Thymus (tissue), 11 donors: ENCODE measurements around the gene KDM4F. TPM values are rescaled to one million over a fixed set of nuclear protein-coding genes. Genes with fewer than 3 reads are reported as not detected.

Experiments
- DNase-seq, 9 donors: peaks; one replicate each; pipeline ENCODE4 v3.0.0-alpha.2; 2013; ENCODE audit warnings: low spot score in 9 of 9, low read depth in 6 of 9, missing footprints in 1 of 9
- H3K27ac ChIP-seq, 2 donors: one replicate each; pipeline ENCODE4 v1.5.1; 2013; ENCODE audit warnings: control low read depth in 1 of 2, low read depth in 1 of 2, low read length in 1 of 2, mild to moderate bottlenecking in 1 of 2, moderate library complexity in 1 of 2
- H3K27me3 ChIP-seq, 2 donors: one replicate each; pipeline ENCODE4 v1.5.1; 2013; ENCODE audit warnings: low read length in 1 of 2; ENCODE audit not compliant: control insufficient read depth in 2 of 2, insufficient read depth in 1 of 2
- H3K36me3 ChIP-seq, 2 donors: one replicate each; pipeline ENCODE4 v1.5.1; 2013; ENCODE audit warnings: low read length in 1 of 2, mild to moderate bottlenecking in 1 of 2, moderate library complexity in 1 of 2; ENCODE audit not compliant: control insufficient read depth in 2 of 2, insufficient read depth in 2 of 2
- H3K4me1 ChIP-seq, 2 donors: one replicate each; pipeline ENCODE4 v1.5.1; 2013; ENCODE audit warnings: low read length in 2 of 2; ENCODE audit not compliant: control insufficient read depth in 2 of 2, insufficient read depth in 2 of 2
- H3K4me3 ChIP-seq, 2 donors: one replicate each; pipeline ENCODE4 v1.5.1; 2013; ENCODE audit warnings: low read length in 2 of 2, control low read depth in 1 of 2, mild to moderate bottlenecking in 1 of 2
- H3K9me3 ChIP-seq, 2 donors: one replicate each; pipeline ENCODE4 v1.5.1; 2013; ENCODE audit warnings: low read length in 1 of 2, mild to moderate bottlenecking in 1 of 2; ENCODE audit not compliant: control insufficient read depth in 2 of 2, insufficient read depth in 1 of 2
- WGBS: extraction: QIAGEN DNeasy Blood & Tissue Kit; methylation state at CpG from one replicate; pipeline ENCODE4 v1.1.7; 2013; 5-methylcytosine and 5-hydroxymethylcytosine counted together
- polyA plus RNA-seq: library from polyadenylated mRNA; stranded (reverse); fragments of 200-250 nt; gene quantifications from one replicate; pipeline ENCODE4 v1.2.3, GENCODE V29; 2013
- total RNA-seq: library from RNA; stranded (reverse); fragments of 120-200 nt; gene quantifications from one replicate; pipeline ENCODE4 v1.2.4, GENCODE V29; 2013
- donor health status: healthy.

The KDM4F gene
- total and polyA plus RNA-seq, 2 donors: not detected

DNA sequence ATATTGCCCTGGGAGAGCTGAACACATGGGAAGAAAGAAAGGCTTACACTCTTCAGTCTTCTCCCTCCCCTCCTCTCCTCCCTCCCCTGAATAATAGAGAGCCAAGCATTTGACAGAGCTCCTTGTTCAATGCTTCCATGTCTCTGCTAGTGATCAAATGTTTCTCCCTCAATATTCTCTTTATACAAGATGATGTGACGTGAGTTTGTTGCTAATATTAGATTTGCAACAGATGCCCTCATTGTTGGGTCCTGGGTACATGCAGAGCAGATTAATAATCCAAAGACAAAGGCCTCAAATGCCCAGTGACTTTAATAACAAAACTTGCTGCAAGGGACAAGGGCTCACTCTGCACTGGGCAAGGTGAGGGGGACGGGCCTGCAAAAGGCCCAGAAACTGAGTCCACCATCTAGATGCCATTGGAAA is 33.4 kb downstream of the KDM4F start:
- DNase-seq: no peak
- H3K4me1 ChIP-seq: peaks cover 8 to 17% of the 10 kb centered on the region in 2 donors
- no peaks in the 10 kb centered on the region for H3K9me3 ChIP-seq
- WGBS: 94% methylated on average over 2 of the region's 2 CpGs
- H3K27me3 ChIP-seq: no peaks in the 10 kb centered on the region
- H3K27ac ChIP-seq: no peak overlapping the region
- H3K36me3 ChIP-seq: no peaks in the 10 kb centered on the region
- no peak overlapping the region for H3K4me3 ChIP-seq

DNA sequence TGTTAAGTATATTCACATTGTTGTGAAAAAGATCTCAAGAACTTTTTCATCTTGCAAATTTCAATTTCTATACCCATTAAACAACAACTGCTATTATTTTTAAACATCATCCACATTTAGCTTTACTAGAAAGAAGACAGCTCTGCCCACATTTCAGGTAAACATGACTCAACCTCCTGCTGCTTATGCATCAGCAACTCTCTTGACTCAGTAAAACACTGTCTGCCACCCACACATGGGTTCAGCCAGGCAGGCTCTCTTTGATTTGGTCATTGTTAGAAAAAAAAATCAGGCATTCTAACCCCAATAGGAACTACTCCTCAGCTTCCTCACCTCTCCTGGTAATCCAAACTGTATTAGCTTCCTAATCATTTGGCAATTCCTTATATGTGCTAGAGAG is 35.3 kb downstream of the KDM4F start:
- H3K9me3 ChIP-seq: no peaks in the 10 kb centered on the region
- no peak overlapping the region for H3K4me3 ChIP-seq
- no peak overlapping the region for H3K27ac ChIP-seq
- H3K27me3 ChIP-seq: no peaks in the 10 kb centered on the region
- peaks cover 12 to 25% of the 10 kb centered on the region in 2 donors for H3K4me1 ChIP-seq
- no peak for DNase-seq
- H3K36me3 ChIP-seq: no peaks in the 10 kb centered on the region

DNA sequence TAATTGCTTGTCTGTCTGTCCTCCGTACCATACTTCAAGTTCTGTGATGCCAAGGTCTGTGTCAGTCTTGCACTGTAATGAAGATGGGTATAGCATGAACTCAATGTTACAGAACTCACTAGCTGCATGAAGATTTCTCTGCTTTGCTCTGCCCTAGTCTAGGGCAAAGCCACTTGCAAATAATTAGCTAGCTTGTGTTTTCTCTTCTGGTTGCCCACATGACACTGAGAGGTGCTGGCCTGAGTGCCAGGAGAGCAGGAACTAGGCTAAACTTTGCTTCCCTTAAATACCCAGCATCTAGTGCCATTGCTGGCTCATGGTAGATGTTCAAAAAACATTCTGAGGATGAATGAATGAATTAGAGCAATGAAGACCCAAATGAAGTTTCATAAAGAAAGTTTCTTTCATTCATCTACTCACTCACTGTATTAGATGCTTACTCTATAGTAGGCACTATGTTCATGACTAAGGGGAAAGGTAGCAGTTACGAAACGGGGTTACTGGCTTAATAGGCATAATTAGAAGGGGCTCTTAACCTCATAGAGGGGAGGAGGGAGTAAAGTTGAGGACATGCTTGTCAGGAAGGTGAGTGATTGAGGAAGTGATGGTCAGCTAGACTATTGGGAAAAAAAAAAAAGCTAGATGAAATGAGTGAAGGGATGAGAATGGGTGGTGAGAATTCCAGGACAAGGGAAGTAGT is 36.0 kb downstream of the KDM4F start:
- no peak for DNase-seq
- H3K4me1 ChIP-seq: peaks cover 14 to 27% of the 10 kb centered on the region in 2 donors
- no peak overlapping the region for H3K4me3 ChIP-seq
- H3K36me3 ChIP-seq: no peaks in the 10 kb centered on the region
- H3K27me3 ChIP-seq: peaks cover 0 to 3% of the 10 kb centered on the region in 2 donors
- no peak overlapping the region for H3K27ac ChIP-seq
- H3K9me3 ChIP-seq: no peaks in the 10 kb centered on the region
- WGBS: 98% methylated on average over 3 of the region's 3 CpGs

DNA sequence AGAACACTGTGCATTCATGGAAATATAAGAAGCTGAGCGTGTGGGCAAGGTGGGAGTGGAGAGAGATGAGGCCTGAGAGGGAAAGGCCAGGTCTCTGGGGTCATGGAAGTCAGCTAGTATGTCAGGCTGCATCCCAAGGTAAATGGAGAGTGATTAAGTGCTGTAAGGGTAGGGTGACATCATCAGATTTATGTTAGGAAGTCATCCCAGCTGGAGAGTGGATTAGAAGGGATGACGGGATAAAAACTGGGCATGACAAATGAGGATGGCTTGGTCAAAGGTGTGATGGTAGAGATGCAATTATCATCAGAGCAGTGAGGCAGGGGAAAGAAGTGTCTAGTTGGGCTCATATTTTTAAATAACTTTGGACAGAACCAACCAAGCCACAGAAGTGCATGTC is 36.9 kb downstream of the KDM4F start:
- no peak for DNase-seq

DNA sequence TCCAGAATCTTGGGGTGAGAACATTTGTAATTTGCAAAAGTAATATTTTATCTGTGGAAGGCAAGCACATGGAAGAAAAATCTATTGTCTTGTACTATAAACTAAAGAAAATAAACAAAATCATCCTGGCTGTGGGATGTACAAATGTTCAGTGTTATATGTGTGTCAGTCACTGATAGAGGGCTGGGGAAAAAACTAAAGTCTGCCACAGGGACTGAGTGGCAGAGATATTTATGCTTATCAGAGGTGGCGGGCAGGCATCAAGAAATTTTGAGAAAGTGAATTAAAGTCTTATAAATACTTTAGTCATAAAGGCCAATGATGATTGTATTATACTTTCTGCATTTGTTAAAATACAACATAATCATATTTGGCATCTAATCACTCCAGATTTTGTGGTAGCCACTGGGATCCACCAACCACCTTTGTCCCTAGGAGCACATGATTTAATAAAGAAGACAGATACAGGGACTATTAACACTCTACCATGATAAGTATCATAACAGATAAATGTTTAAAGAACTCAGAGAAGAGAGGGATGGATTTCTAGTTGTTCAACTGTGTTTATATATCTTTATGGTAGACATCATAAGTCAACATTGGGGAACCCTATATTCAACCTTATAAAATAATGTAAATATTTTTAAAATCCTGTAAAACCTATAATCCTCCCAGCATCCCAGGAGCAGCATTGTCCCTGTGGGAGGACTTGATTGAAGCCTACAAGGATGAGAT is 37.8 kb downstream of the KDM4F start:
- no peak for DNase-seq
- Histone ChIP-seq H3K9me3 (no peaks in the 10 kb centered on the region), H3K36me3 (no peaks in the 10 kb centered on the region), H3K4me3 (no peak overlapping the region), H3K27ac (no peak overlapping the region), H3K27me3 (peaks cover 0 to 8% of the 10 kb centered on the region in 2 donors), H3K4me1 (peaks cover 10 to 23% of the 10 kb centered on the region in 2 donors)
- 97% methylated on average over 1 of the region's 1 CpG for WGBS

More for the DNA sequence above, 36.9 kb downstream of the KDM4F start:
- H3K9me3 ChIP-seq: no peaks in the 10 kb centered on the region
- no peak overlapping the region for H3K4me3 ChIP-seq
- H3K27me3 ChIP-seq: peaks cover 0 to 8% of the 10 kb centered on the region in 2 donors
- 95% methylated on average over 2 of the region's 2 CpGs for WGBS
- no peak overlapping the region for H3K27ac ChIP-seq
- peaks cover 16 to 32% of the 10 kb centered on the region in 2 donors for H3K4me1 ChIP-seq
- H3K36me3 ChIP-seq: no peaks in the 10 kb centered on the region

DNA sequence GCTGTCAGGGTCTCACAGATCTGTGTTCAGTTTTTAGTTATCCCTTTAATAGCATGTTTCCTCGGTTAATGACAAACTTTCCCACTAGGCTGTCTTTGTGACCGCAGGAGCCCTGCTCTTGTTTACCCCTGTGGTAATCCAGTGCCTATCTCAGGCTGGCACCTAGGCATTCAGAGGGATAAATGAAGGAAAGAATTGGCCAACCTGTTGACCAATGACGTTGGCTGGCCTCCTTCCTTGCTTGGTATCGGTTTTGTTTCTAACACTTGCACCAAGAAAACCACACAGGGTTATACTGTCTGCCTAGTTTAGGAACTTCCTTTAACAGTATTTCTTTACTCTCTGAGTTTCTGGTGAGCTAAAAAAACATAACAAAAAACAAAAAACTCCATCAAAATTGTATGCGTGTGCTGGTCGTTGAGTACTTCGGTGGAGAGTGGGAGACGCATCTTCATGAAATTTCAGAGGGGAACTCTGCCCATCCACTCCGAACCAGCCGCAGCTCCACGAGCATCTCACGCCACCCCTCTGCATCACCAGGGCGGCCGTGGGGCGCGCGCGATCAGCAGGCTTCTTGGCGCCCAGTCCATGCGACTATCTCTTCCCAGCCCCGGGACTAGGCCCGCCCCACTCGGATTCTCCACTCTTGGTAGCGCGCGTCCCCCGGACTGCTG is 39.9 kb downstream of the KDM4F start:
- H3K27ac ChIP-seq: peak overlapping the region; percentile 79 to 93
- WGBS: 5% methylated on average over 27 of the region's 27 CpGs
- H3K27me3 ChIP-seq: peaks cover 0 to 8% of the 10 kb centered on the region in 2 donors
- peaks cover 10 to 22% of the 10 kb centered on the region in 2 donors for H3K4me1 ChIP-seq
- peak overlapping the region; percentile 72 to 77 for H3K4me3 ChIP-seq
- no peaks in the 10 kb centered on the region for H3K9me3 ChIP-seq
- DNase-seq: no peak
- no peaks in the 10 kb centered on the region for H3K36me3 ChIP-seq

DNA sequence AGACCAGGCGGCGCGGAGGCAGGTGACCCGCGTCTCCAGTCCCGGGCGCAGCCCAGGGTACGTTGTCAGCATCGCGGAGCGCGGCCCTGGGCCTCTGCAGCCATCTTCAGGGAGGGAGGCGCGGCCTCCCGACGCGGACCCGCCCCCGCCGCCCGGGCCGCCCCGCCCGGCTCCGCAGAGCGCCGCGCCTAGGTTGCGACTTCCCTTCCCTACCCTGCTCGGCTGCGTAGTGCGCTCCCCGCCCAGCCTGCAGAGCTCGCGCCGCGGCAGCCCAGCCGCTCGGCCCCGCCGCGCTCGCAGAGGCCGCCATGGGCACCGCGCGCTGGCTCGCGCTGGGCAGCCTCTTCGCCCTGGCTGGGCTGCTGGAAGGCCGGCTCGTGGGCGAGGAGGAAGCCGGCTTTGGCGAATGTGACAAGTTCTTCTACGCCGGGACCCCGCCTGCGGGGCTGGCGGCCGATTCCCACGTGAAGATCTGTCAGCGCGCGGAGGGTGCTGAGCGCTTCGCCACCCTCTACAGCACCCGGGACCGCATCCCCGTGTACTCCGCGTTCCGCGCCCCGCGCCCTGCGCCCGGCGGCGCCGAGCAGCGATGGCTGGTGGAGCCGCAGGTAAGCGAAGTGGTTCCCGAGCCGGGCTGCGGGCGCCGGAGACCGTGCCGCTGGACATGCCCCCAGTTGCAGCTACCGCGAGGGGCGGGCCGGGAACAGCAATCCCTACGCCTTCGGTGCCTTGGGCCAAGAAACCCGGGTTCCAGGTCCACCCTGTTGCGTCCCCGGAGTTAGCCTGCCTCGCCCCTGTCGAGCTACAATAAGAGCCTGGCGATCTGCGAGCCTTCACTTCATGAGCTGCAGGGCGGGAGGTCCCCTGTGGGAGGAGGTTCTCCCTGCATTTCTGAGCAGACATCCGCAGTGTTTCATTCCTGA is 40.7 kb downstream of the KDM4F start, which contains the start of gene ENDOD1:
Gene ENDOD1 (plus strand): TSS at position 227 of the 923 bp plus-strand sequence. CDS start 82 bp downstream, at position 309.
- WGBS: under 1% methylated on average over 106 of the region's 106 CpGs
- Histone ChIP-seq H3K27ac (peak within 1 kb of the TSS; percentile 79 to 93), H3K4me3 (peak within 1 kb of the TSS; percentile 72 to 77), H3K27me3 (peaks cover 0 to 8% of the 10 kb centered on the region in 2 donors), H3K4me1 (peaks cover 10 to 22% of the 10 kb centered on the region in 2 donors), H3K36me3 (no peaks in the 10 kb centered on the region), H3K9me3 (no peaks in the 10 kb centered on the region)
- DNase-seq: peak in 8 of 9 donors; percentile 65 to 92 (median 80)

DNA sequence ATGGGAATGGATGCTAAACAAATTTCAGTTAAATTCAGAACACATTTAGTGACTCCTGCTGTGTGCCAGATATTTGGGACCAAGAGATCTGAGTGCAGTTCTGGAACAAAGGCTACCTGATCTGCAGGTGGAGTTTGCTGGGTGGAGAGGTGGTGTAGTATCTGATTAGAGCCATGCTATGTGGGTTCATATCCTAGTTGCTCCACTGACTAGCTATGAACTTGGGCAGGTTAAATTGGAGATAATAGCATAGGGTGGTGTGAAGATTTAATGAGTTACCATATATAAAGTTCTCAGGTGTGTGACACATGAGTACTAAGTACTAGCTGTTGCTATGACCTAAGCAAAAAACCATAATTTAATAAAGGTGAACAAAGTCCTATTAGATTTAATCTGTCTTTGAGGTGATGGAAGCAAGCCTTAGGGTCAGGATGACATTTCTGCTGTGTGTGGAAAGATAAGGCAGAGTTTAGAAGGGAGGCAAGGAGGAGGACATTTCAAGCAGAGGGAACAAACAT is 42.5 kb downstream of the KDM4F start:
- Histone ChIP-seq H3K27me3 (peaks cover 0 to 8% of the 10 kb centered on the region in 2 donors), H3K36me3 (no peaks in the 10 kb centered on the region), H3K4me3 (no peak overlapping the region), H3K4me1 (peaks cover 10 to 22% of the 10 kb centered on the region in 2 donors), H3K27ac (no peak overlapping the region), H3K9me3 (no peaks in the 10 kb centered on the region)
- no peak for DNase-seq
